HCT116 (cell line): Measurements from ENCODE around the gene SNAI1.

Source experiments
- CEBPB ChIP-seq: IDR thresholded peaks from 2 replicates; pipeline ENCODE4 v1.6.1; 2012; ENCODE audit warnings: low read depth
- CTCF ChIP-seq, 3 experiments: fragments of 200-600 bp in 1 of 3; sonication (generic) in 1 of 3; IDR thresholded peaks in 2 of 3; conservative IDR thresholded peaks in 1 of 3; 2 replicates each; pipeline ENCODE4 v1.5.1; 2012 to 2017; ENCODE audit warnings: low read depth in 2 of 3, low read length in 2 of 3, antibody characterized with exemption in 1 of 3, borderline replicate concordance in 1 of 3, control low read depth in 1 of 3, mild to moderate bottlenecking in 1 of 3, mixed read lengths in 1 of 3, mixed run types in 1 of 3, moderate library complexity in 1 of 3; ENCODE audit not compliant: insufficient read depth in 1 of 3
- EZH2phosphoT487 ChIP-seq: fragments of 200-600 bp; IDR thresholded peaks from 2 replicates; pipeline ENCODE4 v1.6.1; 2018; ENCODE audit warnings: antibody characterized with exemption, borderline replicate concordance
- POLR2AphosphoS5 ChIP-seq: IDR thresholded peaks from 2 replicates; pipeline ENCODE4 v1.6.1; 2011; ENCODE audit warnings: mild to moderate bottlenecking, low read depth, low read length, moderate library complexity
- RAD21 ChIP-seq: IDR thresholded peaks from 2 replicates; pipeline ENCODE4 v1.6.1; 2012; ENCODE audit warnings: low read depth, mild to moderate bottlenecking
- REST ChIP-seq: IDR thresholded peaks from 2 replicates; pipeline ENCODE4 v1.6.1; 2012; ENCODE audit warnings: low read depth

GRCh38 chr20:49976542-49976941, 6.2 kb upstream of the SNAI1 start:
- TF ChIP-seq CTCF (IDR thresholded peaks at IDR 0.05 in 2 of 3, conservative IDR thresholded peaks at IDR 0.05 in 1 of 3; ENCODE audit: borderline replicate concordance in 1 of 3, insufficient read depth in 1 of 3, low read depth in 2 of 3, low read length in 2 of 3), result no peak
- TF ChIP-seq CEBPB, result no peak
- no peak for TF ChIP-seq EZH2phosphoT487
- TF ChIP-seq REST, result no peak
- TF ChIP-seq POLR2AphosphoS5, result no peak
- no peak for TF ChIP-seq RAD21
